ENCODE results near the gene KCNQ5. TPM values are rescaled to one million over a fixed set of nuclear protein-coding genes. Genes with fewer than 3 reads are reported as not detected.
A peak's percentile ranks its signal among the peaks of the same experiment; 100 is the strongest.

The KCNQ5 gene
- total and polyA plus RNA-seq, 2 donors (not counting 1 experiment from before 2014, with no cell fraction given), result 0.74 to 4.6 TPM

DNA sequence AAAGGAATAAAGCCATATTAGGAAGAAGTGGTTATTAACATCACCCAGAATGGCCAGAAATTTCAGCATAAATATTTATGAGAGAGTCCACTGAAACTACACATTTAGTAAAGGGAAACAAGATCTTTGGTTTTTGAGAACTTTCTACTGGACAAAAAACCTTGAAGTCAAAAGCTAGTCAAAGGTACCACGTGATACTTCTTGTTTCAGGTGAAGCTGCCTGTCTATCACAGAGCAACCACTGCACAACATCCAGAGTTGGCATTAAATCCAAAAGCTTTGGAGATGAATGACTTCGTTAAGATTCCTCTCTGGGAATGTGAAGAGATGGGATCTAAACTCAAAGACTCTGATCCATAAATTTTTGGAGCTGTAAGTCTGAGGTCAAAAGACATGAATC, 137.0 kb downstream of the KCNQ5 start:
- no peak overlapping the region for H3K27ac ChIP-seq (ENCODE audit: insufficient read depth, low read length)
- DNase-seq (ENCODE audit: low read depth in 2 of 2), result no peak
- H3K4me1 ChIP-seq (ENCODE audit: control insufficient read depth, extremely low read depth, insufficient read depth, low read length), result peaks cover 3% of the 10 kb centered on the region
- TF ChIP-seq, protein P1, sequence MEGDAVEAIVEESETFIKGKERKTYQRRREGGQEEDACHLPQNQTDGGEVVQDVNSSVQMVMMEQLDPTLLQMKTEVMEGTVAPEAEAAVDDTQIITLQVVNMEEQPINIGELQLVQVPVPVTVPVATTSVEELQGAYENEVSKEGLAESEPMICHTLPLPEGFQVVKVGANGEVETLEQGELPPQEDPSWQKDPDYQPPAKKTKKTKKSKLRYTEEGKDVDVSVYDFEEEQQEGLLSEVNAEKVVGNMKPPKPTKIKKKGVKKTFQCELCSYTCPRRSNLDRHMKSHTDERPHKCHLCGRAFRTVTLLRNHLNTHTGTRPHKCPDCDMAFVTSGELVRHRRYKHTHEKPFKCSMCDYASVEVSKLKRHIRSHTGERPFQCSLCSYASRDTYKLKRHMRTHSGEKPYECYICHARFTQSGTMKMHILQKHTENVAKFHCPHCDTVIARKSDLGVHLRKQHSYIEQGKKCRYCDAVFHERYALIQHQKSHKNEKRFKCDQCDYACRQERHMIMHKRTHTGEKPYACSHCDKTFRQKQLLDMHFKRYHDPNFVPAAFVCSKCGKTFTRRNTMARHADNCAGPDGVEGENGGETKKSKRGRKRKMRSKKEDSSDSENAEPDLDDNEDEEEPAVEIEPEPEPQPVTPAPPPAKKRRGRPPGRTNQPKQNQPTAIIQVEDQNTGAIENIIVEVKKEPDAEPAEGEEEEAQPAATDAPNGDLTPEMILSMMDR (conservative IDR thresholded peaks at IDR 0.05 in 1 of 2, IDR thresholded peaks at IDR 0.05 in 1 of 2; ENCODE audit: low read depth in 1 of 2, low read length in 2 of 2), result no peak
- no peak for TF ChIP-seq EZH2 (IDR thresholded peaks at IDR 0.05; ENCODE audit: low read length, missing control alignments)
- no peaks in the 10 kb centered on the region for H3K36me3 ChIP-seq (ENCODE audit: control insufficient read depth, insufficient read depth, low read length)
- H3K9ac ChIP-seq (ENCODE audit: insufficient read depth, low read length), result no peak overlapping the region
- no peak overlapping the region for H3K4me2 ChIP-seq (ENCODE audit: extremely low read depth, insufficient read depth, low read length)
- H3K27me3 ChIP-seq (ENCODE audit: control insufficient read depth, insufficient read depth, low read length), result no peaks in the 10 kb centered on the region
- H4K20me1 ChIP-seq (ENCODE audit: control insufficient read depth, extremely low read depth, insufficient read depth, low read length), result no peaks in the 10 kb centered on the region
- no peaks in the 10 kb centered on the region for H3K9me3 ChIP-seq (ENCODE audit: control insufficient read depth, insufficient read depth, low read depth, low read length)
- H2AFZ ChIP-seq (ENCODE audit: low read length), result no peak overlapping the region
- no peaks in the 10 kb centered on the region for H3K79me2 ChIP-seq (ENCODE audit: control insufficient read depth, insufficient read depth, low read length)
- H3K4me3 ChIP-seq (replicated peaks in 1 of 4; ENCODE audit: control extremely low read depth in 1 of 4, insufficient read depth in 1 of 4, low read depth in 3 of 4, low read length in 4 of 4), result no peak overlapping the region

- Histone ChIP-seq H2AFZ (ENCODE audit: low read length) (no peak overlapping the region), H3K36me3 (ENCODE audit: control insufficient read depth, insufficient read depth, low read length) (no peaks in the 10 kb centered on the region), H3K4me1 (ENCODE audit: control insufficient read depth, extremely low read depth, insufficient read depth, low read length) (peaks cover 3% of the 10 kb centered on the region), H4K20me1 (ENCODE audit: control insufficient read depth, extremely low read depth, insufficient read depth, low read length) (no peaks in the 10 kb centered on the region), H3K9ac (ENCODE audit: insufficient read depth, low read length) (no peak overlapping the region), H3K27ac (ENCODE audit: insufficient read depth, low read length) (no peak overlapping the region), H3K4me3 (replicated peaks in 1 of 4; ENCODE audit: control extremely low read depth in 1 of 4, insufficient read depth in 1 of 4, low read depth in 3 of 4, low read length in 4 of 4) (no peak overlapping the region), H3K9me3 (ENCODE audit: control insufficient read depth, insufficient read depth, low read depth, low read length) (no peaks in the 10 kb centered on the region), H3K4me2 (ENCODE audit: extremely low read depth, insufficient read depth, low read length) (peak overlapping the region; percentile 23), H3K79me2 (ENCODE audit: control insufficient read depth, insufficient read depth, low read length) (no peaks in the 10 kb centered on the region), H3K27me3 (ENCODE audit: control insufficient read depth, insufficient read depth, low read length) (no peaks in the 10 kb centered on the region)
- no peak for TF ChIP-seq EZH2 (IDR thresholded peaks at IDR 0.05; ENCODE audit: low read length, missing control alignments)
- TF ChIP-seq, protein P1 (conservative IDR thresholded peaks at IDR 0.05 in 1 of 2, IDR thresholded peaks at IDR 0.05 in 1 of 2; ENCODE audit: low read depth in 1 of 2, low read length in 2 of 2), result no peak
- DNase-seq (ENCODE audit: low read depth in 2 of 2), result peak; percentile 14 to 41
Measured at GRCh38 chr6:72760114-72760793, 138.4 kb downstream of the KCNQ5 start.

GRCh38 chr6:72761761-72762160, 139.9 kb downstream of the KCNQ5 start:
- no peak for TF ChIP-seq EZH2 (IDR thresholded peaks at IDR 0.05; ENCODE audit: low read length, missing control alignments)
- TF ChIP-seq, protein P1 (conservative IDR thresholded peaks at IDR 0.05 in 1 of 2, IDR thresholded peaks at IDR 0.05 in 1 of 2; ENCODE audit: low read depth in 1 of 2, low read length in 2 of 2), result no peak
- Histone ChIP-seq H3K36me3 (ENCODE audit: control insufficient read depth, insufficient read depth, low read length) (no peaks in the 10 kb centered on the region), H4K20me1 (ENCODE audit: control insufficient read depth, extremely low read depth, insufficient read depth, low read length) (no peaks in the 10 kb centered on the region), H3K9me3 (ENCODE audit: control insufficient read depth, insufficient read depth, low read depth, low read length) (no peaks in the 10 kb centered on the region), H2AFZ (ENCODE audit: low read length) (no peak overlapping the region), H3K9ac (ENCODE audit: insufficient read depth, low read length) (no peak overlapping the region), H3K27me3 (ENCODE audit: control insufficient read depth, insufficient read depth, low read length) (no peaks in the 10 kb centered on the region), H3K4me1 (ENCODE audit: control insufficient read depth, extremely low read depth, insufficient read depth, low read length) (peaks cover 3% of the 10 kb centered on the region), H3K4me2 (ENCODE audit: extremely low read depth, insufficient read depth, low read length) (no peak overlapping the region), H3K27ac (ENCODE audit: insufficient read depth, low read length) (no peak overlapping the region), H3K79me2 (ENCODE audit: control insufficient read depth, insufficient read depth, low read length) (no peaks in the 10 kb centered on the region), H3K4me3 (replicated peaks in 1 of 4; ENCODE audit: control extremely low read depth in 1 of 4, insufficient read depth in 1 of 4, low read depth in 3 of 4, low read length in 4 of 4) (no peak overlapping the region)
- DNase-seq (ENCODE audit: low read depth in 2 of 2), result no peak
